Coronary artery (tissue), 2 donors: ENCODE data around the gene SPTLC2.

Experiments used
- DNase-seq: peaks from one replicate; pipeline ENCODE4 v3.0.0-alpha.2; 2017; ENCODE audit warnings: low spot score
- H3K27ac ChIP-seq, 2 donors: fragments of 200-600 bp; sonication (generic); one replicate each; pipeline ENCODE4 v1.5.1; 2016 to 2019
- H3K4me3 ChIP-seq: fragments of 200-600 bp; sonication (generic); 2 replicates; pipeline ENCODE4 v1.5.1; 2016; ENCODE audit warnings: mild to moderate bottlenecking, moderate library complexity
- TF ChIP-seq, protein P1 (sequence below): fragments of 200-600 bp; sonication (generic); IDR thresholded peaks from one replicate; pipeline ENCODE4 v1.5.1; 2019; ENCODE audit warnings: antibody characterized with exemption

The SPTLC2 gene

DNA sequence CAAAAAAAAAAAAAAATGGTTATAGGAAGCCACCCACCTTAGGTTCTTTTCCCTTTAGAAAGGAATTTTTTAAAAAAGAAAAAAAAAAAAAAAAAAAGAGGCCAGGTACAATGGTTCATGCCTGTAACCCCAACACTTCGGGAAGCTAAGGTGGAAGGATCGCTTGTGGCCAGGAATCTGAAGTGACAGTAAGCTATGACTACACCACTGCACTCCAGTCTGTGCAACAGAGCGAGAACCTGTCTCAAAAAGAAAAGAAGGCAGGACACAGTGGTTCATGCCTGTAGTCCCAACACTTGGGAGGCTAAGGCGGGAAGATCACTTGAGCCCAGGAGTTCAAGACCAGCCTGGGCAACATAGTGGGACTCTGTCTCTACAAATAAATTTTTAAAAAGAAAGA is 36.0 kb downstream of the SPTLC2 start:
- TF ChIP-seq, protein P1, sequence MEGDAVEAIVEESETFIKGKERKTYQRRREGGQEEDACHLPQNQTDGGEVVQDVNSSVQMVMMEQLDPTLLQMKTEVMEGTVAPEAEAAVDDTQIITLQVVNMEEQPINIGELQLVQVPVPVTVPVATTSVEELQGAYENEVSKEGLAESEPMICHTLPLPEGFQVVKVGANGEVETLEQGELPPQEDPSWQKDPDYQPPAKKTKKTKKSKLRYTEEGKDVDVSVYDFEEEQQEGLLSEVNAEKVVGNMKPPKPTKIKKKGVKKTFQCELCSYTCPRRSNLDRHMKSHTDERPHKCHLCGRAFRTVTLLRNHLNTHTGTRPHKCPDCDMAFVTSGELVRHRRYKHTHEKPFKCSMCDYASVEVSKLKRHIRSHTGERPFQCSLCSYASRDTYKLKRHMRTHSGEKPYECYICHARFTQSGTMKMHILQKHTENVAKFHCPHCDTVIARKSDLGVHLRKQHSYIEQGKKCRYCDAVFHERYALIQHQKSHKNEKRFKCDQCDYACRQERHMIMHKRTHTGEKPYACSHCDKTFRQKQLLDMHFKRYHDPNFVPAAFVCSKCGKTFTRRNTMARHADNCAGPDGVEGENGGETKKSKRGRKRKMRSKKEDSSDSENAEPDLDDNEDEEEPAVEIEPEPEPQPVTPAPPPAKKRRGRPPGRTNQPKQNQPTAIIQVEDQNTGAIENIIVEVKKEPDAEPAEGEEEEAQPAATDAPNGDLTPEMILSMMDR: no peak
- Histone ChIP-seq H3K4me3 (peak overlapping the region; percentile 52), H3K27ac (no peak overlapping the region)
- DNase-seq: no peak

DNA sequence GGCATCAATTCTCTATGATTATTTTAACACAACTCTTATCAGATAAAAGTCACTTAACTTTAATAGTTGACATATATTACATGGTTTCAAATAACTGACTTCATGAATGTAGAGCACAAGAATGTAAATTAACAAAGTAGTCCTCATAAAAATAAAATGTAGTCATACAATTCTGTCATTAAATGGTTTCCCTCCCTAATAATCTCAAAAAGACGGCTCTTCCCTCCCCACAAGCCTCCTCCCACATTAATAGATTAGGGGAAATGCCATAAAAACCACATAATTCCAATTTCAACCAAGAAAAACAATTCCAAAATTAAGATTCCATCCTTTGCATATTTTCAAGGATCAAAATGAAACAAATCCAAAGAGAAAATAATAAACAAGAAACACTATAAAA is 36.7 kb downstream of the SPTLC2 start:
- DNase-seq: no peak
- H3K27ac ChIP-seq: no peak overlapping the region
- TF ChIP-seq, protein P1: no peak
- no peak overlapping the region for H3K4me3 ChIP-seq

DNA sequence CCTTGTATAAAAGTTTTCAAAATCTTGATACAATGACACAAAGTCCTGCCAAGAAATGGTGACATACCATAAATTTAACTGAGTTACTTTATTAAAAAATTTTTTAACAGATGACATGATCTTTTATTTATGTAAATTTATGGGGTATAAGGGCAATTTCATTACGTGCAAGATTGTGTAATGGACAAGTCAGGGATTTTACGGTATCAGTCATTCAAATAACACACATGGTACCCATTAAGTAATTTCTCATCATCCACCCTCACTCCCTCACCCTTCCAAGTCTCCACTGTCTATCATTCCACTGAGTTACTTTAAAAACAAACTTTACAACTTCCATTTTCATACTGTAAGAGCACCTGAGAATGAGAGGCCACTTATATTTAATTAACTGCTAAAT is 37.4 kb downstream of the SPTLC2 start:
- no peak overlapping the region for H3K27ac ChIP-seq
- no peak overlapping the region for H3K4me3 ChIP-seq
- DNase-seq: no peak
- TF ChIP-seq, protein P1: no peak

DNA sequence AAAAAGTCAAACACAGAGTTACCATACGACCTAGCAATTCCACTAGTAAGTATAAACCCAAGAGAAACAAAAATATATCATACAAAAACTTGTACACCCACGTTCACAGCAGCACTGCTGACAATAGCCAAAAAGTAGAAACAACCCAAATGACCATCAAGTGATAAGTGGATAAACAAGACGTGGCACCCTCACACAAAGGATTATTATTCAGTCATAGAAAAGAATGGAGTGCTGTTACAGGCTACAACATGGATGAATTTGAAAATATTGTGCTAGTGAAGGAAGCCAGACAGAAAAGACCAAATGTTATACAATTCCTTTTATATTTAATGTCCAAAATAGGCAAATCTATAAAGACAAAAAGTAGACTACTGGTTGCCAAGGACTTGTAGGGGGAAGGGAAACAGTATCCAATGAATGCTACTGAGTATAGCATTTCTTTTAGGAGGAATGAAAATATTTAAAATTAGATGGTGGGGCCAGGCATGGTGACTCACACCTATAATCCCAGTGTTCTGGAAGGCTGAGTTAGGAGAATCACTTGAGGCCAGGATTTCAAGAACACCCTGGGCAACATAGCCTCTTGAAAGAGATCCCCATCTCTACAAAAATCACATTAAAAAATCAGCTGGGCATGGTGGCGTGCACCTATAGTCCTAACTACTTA is 41.9 kb downstream of the SPTLC2 start:
- no peak overlapping the region for H3K4me3 ChIP-seq
- no peak overlapping the region for H3K27ac ChIP-seq
- DNase-seq: no peak
- TF ChIP-seq, protein P1: no peak

DNA sequence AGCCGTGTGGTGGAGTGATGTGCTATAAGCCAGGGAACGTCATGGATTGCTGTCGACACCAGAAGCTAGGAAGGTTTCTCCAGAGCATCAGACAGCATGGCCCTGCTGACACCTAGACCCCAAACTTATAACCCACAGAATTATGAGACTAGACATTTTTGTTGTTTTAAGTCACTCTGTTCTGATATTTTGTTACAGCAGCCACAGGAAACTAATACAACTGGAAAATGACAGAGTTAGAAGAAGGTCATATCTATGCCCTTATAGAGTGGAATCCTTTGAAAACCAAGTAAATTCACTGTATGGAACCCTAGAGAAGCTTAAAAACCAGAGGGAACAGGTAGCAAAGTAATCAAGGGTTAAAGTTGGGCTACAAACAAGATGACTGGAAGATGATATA is 42.5 kb downstream of the SPTLC2 start:
- TF ChIP-seq, protein P1: no peak
- Histone ChIP-seq H3K27ac (no peak overlapping the region), H3K4me3 (no peak overlapping the region)
- DNase-seq: no peak

DNA sequence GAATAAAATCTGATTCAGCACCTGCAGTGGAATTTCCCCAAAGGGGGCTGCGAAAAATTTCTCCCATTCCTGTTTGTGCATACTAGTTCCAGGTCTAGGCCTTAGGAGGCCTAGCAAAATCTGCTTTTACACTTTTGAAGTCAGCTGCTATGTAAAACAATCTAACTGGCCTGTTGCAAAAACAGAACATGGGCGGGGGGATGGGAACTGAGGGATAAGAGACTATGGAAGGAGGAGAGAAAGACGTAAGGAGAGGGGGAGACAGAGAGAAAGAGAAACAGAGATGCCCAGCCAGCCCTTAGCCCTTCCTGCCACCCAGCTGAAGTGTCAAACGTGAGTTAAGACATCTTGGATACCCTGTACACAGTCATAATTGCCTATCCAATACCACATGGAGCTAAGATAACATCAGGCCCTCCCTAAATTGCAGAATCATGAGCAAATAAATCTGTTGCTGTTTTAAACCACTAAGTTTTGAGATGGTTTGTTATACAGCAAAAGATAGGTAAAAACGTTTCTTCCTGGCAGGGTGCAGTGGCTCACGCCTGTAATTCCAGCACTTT is 45.6 kb downstream of the SPTLC2 start:
- no peak overlapping the region for H3K27ac ChIP-seq
- H3K4me3 ChIP-seq: no peak overlapping the region
- no peak for DNase-seq
- TF ChIP-seq, protein P1: no peak

DNA sequence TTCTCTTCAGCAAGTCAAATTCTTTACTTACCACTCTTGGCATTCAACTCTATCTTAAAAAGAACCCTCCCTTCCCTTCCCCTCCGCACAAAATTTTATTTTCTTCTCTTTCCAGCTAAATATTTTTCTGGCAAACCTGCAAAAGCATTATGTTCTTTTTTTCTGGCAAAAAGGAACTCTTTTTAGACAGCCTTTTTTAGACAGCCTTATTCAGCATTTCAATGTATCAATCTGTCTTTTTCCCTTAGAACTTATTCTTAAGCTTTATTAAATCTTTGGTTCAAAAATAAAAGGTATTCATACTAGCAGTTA is 50.5 kb downstream of the SPTLC2 start:
- H3K4me3 ChIP-seq: no peak overlapping the region
- TF ChIP-seq, protein P1: no peak
- no peak for DNase-seq
- no peak overlapping the region for H3K27ac ChIP-seq
